GM21529 (cell line): Measurements from ENCODE around the gene MPP1.

Source experiments
- ATAC-seq: cut with Tn5 transposase; IDR thresholded peaks from one replicate; pipeline ENCODE4 v1.9.1; 2021; ENCODE audit not compliant: unreplicated experiment

MPP1 gene

DNA sequence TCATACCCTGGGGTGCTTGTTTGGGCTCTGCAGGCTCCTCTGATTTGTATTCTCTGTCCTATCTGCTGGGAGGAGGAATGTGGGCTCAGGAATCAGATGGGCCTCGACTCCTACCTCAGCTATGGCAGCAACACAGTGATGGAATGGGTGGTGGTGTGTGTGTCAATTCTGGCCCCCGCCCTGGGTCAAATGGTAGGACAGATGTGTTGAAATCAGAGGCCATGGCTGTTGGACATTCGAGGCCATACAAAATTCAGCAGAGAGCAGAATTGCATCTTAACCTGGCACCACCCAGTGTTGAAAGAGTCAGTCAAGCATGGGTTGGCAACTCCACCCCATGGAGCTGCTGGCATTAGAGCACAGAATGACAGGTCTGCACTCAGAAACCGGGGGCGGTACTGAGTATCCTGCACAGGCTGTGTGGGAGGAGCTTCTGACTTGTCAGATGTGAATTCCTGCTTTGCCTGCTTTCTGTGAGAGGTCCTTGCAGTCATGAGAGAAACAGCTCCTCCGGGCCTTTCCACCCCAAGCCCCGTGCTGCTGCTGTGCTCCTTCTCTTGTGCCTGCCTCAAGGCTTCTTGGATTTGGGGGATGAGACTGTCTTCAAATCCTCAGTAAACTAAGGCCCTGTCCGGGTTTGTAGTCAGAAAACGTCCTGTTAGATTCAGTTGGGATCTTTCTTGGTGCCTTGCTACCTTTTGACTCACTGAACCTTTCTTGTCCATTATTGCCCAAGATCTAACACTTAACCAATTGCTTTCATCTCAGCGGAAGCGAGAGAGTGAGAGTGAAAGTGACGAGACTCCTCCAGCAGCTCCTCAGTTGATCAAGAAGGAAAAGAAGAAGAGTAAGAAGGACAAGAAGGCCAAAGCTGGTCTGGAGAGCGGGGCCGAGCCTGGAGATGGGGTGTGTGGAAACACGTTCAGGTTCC is 29.6 kb downstream of the MPP1 start:
- no peak for ATAC-seq

DNA sequence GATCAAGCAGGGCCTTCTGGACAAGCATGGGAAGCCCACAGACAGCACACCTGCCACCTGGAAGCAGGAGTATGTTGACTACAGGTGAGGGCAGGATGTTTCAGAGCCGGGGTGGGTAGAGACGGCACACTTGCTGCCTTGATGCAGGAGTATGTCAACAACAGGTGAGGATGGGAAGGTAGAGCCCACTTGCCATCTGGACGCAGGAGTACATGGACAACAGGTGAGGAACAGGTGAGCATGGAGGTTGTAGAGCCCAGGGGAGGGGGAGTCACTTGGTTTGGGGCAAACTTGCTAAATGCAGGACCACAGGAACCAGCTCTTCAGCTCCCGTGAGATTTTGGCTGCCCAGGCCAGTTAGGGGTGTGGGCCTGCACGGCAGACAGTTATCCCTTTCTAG is 30.7 kb downstream of the MPP1 start:
- no peak for ATAC-seq

DNA sequence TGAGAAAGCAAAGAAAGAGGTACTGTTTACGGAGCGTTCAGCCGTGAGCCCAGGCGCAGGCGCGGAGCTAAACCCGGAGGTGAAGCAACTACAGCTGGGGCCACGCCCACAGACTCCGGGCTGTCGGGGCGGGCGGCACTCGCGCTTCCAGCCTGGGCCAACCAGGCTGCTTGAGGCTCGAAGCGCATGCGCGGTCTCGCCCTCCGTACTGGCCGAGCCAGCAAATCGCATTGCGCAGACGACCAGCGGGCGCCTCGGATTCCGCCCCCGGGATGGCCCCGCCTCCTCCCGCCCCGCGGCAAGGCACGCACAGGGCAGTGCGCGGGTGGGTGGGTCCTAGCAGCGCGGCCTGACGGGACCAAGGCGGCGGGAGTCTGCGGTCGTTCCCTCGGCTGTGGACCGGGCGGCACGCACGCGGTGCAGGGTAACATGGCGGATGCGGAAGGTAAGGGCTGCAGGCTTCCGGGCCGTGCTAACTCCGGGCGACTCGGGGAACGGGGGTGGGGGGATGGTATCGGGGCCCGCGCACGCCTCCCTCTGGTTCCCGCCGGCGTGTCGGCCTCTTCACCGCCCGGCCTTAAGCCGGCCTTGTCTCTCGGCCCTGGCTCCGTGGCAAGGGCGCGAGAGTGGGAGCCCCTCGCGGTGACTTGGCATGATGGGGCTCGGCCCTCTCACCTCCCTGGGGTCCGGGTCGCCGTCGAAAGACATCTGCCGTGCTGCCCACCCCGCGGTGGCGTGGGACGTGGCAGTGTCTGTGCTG is 42.6 kb downstream of the MPP1 start, which contains the start of gene DKC1:
DKC1 (plus strand) TSS at position 328 of the 760 bp plus-strand sequence; CDS start at position 430, 102 bp downstream.
- peak; percentile 82 for ATAC-seq

DNA sequence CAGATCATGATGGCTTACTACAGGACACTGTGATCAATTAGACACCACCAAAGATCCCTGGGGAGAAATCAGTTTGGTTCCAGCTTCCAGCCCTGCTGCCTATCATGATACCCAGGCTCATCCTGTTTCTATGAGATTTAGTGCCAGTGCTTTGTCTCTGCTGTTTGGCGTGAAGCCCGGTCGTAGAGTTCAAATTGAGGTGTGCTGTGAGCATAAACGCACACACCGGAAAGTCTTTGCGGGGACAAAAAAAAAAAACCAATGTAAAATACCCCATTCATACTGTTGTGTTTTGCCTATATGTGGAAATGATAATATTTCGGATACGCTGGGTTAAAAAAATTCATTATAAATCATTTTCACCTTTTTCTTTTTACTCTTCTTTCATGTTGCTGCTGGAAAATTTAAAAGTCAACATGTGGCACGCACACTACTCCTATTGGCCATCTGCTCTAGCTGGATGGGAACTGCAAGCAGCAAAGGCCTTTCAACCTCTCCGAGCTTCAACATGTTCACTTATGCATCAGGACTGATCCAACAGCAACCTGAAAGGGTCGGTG is 43.2 kb downstream of the MPP1 start:
- no peak for ATAC-seq

DNA sequence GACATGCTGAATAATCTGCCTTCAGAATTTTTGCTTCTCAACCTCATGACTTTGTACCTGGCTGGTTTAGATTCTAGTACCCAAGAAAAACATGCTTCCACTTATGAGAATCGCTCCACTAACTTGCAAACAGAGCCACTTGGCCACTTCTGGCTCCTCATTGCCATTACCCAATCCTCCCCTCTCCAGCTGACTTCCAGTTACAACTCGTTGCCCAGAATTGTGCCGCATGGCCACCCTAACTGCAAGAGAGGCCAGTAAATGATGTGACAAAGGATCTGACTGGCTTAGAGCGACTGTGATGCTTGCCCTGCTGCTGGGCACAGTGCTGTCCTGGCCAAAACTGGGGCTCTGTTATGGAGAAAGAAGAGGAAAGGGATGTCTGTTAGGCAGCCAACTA is 46.6 kb downstream of the MPP1 start:
- no peak for ATAC-seq

DNA sequence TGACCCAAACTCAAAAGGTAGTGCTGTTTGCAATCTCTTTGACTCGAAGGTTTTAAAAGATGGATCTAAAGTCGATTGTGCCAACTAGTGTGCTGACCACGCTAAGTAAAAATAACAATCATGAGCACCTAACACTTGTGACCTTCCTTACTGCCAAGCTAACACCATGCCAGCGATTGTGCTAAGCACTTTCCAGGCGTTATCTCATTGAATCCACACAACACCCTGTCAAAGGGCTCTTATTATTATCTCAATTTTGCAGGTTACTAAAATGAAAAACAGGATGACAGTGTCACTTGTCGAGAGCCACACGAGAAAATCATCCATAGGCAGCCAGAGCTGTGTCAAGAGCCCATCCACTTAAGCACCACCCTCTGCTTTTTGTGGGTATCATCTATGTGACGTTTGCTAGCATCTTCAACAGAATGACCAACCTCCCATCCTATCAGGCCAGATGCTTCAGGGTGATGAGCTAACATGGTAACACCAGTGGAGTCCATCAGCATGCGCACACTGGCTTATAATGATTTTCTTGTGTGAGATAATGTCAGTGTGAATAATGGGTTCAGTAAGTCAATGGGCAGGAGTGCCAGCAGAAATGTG is 53.5 kb downstream of the MPP1 start:
- ATAC-seq: no peak

DNA sequence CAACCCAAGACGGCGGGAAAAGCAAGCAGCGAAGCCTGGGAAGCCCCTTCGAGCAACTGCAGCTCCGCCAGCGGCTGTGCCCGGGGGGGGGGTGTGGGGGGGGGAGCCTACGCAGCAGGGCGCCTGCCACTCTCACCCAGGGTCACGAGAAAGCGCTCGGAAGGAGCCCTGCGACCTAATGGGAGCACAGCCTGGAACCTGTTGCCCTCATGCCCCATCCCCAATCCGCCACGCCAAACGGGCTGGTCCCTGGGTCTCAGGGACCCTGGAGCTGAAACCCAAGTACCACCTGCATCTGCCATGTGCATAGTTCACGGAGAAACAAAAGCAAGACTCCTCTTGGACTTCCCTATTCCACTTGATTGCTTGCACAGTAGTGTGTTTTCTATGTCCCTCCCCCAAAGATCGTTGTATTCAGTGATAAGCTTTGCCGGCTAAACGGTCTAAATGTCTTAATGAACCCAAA is 54.0 kb downstream of the MPP1 start:
- ATAC-seq: no peak

DNA sequence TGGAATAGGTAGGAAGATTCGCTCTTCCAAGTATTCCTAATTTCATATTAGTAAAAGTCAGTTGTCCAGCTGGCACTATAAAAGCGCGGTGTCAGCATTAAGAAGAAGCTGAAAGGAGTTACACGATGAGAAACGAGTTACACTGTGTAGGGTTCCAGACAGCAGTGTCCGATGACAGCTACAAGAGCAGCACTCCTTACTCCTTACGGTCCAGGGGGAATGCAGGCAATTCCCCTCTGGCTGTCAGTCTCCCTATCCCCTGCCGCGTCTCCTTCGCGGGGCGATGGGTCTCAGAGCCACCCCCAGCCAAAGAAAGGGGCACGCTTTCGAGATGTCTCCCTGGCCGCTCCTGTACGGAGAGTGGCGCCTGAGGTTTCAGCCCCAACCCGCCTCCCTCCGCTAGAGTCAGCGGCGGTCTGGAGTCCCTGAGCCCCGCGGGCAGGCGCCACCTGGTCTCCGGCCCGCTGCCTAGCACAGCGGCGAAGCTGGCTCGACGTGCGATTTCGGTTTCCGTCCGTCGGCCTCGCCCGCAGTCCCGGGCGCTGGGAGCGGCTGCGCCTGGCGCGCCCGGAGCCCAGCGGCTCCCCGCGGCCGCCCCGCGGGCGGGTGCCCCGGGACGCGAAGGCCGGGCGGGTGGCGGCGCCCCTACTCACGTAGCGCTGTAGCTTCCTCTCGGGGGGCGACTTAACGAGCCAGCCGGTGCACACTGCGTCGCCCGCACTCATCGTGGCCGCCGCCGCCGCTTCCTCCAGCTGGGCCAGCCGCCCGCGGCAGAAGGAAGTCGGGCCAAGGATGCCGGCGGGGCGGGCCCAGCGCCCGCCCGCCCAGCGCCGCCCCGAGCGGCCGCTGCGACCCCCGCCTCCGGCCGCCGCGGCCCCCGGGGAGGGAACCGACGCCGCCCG is 54.7 kb downstream of the MPP1 start, which contains the start of gene GAB3:
GAB3 (minus strand) TSS at position 777 of the 902 bp plus-strand sequence; CDS start at position 725, 52 bp downstream.
- peak; percentile 58 for ATAC-seq

DNA sequence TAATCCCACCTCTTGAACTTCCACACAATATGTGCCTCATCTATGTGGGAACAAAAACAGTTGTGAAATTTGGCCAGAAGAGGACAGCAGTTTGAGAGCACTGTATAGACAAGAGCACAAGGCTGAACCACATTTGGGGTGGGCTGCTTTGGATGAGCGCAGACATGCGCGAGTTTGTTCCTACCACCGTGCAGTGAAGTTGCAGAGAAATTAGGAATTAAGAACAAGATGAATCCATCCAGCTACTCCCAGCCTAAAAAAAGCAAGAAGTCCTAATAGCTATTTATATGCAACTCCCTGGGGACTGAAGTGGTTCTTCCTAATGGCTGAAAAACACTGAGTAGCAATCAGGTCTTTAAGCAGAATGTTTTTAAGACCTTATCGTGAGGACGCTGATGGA is 55.4 kb downstream of the MPP1 start:
- ATAC-seq: no peak

DNA sequence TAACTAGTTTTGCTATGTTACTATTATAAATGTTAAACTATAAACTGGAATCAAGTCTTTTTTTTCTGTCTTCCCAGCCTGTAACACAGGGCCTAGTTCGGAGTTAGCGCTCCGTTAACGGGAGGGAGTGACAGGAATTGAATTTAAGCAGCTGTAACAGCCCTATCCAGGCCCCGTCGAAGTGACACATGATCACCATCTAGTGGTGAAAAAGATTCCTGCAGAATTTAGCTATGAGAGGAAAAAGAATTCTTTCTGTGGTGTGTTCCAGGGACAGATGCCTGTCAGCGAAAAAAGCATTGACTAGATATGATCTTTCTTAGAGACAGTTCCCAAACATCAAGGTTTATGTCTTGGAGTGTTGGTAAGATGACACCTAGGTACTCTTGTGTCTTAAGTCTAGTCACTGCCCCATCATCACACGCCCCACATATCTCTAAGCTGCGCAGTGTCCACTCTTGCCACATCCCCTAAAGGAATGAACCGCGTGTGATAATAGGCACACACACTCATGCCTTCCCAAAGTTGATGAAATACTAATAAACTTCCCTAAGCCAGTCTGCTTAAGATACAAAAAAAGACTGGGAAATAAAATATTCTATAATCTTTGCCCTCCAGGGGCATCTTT is 56.5 kb downstream of the MPP1 start:
- ATAC-seq: peak; percentile 62

DNA sequence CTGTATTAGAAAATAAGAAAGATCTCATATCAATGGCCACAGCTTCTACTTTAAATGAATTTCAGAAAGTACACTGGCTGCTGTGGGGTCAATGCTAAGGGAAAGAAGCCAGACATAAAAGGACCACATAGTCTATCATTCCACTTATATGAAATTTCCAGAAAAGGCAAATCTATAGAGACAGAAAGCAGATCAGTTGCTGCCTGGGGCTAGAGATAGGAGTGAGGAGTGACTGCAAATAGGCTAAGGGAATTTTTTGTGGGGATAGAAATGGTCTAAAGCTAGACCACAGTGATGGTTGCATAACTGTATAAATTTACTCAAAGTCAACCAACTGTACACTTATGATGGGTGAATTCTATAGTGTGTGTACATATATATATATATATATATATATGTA is 62.7 kb downstream of the MPP1 start:
- ATAC-seq: no peak

DNA sequence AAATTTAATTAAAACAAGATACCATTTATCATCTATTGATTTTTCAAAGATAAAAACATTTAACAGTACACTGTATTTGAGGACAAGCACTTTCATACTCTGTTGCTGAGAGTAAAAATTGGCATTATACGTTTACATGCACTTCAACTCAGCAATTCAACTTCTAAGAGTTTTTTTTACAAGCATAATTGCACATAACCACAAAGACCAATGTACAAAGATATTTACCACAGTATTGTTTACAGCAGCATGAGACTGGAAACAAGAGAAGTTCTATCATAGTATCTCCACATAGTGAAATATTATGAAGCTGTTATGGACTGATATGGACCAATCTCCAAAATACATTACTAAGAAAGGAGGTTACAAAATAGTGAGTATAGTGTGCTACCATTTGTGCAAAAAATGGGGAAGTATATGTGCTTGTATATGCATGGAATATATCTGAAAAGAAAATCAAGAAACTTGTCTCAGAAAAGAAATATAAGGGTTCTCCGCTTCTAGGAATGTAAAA is 65.3 kb downstream of the MPP1 start:
- ATAC-seq: no peak

DNA sequence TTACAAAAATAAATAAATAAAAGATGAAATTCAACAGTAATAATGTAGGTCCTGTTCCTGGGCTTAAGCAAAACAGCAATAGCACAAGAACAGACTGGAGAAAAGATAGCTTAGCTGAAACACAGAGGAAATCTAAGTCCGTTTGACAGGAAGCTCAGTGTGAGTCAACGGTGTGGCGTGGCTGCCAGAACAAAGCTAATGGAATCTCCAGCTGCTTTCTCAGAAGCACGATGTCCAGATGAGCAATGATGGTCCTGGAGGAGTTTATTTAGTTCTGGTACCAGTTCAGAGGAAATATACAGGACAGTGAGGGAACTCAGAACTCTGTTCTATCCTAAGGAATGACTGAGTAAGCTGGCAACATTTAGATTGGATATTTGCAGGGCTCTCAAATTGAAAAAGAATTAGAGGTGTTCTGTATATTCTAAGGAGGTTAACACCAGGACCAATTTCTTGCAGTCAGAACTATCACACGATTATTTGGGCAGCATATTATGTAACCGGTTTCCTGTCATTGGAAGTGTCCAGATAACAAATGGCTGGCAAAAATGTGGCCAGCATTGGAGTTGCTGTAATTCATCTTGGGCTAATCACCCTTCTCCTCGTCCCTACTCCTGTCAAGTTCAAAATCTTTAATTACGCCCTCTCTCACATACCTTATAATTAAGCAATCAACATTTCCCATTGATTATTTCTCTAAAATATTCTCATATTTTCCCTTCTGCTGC is 67.1 kb downstream of the MPP1 start:
- no peak for ATAC-seq

DNA sequence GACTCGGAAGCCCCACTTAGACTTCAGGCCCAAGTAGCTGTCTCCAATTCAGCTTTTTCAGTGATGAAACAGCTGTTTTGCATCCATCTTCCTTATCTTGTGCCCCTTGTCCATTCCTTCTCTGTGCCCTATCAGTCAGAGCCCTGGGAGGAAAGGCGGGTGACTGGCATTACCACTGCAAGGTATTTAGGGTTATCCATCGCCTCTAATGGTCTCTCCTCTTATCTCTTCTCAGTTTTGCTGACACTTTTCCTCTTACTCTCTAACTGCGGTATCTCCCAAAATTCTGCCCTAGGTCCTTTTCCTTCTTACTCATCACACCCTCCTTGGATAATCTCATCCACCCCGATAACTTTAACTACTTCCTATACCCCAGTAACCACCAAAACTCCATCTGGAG is 68.1 kb downstream of the MPP1 start:
- no peak for ATAC-seq

DNA sequence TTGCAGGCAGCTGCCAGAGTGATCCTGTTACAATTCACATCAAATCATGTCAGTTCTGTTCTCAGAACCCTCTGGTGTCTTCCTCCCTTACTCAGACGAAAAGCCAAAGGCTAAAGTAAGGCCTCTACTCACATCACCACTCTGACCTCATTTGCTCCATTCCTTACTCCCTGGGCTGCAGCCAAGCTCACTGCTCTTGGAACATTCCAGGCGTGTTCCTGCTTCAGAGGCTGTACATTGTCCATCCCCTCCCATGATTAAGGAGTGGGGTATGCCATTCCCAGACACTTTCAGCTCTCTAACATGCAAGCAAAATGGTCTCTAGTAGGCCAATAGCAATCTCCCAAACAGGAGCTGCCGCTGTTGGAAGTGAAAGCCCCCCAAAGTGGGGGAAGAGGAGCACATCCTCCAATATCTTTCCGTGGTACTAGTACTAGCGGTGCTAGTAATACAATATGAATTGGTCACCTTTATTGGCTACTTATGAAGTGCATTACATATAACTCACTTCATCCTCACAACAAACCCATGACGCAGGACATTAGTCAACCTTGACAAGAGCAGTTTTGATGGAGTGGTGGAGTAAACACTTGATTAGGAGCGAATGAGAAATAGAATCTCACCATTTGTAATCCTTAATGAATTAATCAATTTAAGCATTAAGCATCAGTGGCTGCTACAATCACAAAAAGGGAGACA is 69.4 kb downstream of the MPP1 start:
- ATAC-seq: no peak

DNA sequence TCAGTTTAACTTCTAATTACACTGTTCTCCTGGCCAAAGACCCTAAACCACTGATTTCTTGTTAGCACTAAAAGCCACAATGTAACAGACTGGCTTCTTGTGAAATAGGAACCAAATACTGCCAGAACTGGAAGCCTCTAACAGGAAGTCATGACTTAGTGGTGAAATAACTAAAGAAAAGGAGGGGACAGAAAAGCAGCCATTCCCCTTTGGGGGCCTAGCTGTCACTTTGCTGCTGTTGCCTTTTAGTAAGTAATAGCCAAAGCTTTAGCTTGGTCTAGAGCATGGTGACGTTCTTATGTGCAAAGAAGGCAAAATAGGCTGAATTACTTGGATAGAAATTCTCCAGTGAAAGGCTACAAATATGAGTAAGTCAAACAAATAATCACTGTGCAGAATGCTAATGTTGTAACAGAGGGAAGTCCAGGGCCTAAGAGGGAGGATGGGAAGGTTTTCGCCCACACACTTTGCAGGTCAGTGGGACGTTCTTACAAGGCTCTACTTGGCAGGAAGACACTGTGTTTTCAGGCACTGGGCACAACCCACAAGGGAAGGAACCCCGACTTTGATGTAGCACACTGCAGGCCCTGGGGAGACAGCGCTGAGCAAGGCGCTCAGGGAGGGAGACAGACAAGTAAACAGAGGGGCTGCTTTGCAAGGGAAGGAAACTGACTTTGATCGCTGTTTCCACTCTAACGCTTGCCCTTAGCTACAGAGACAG is 71.1 kb downstream of the MPP1 start:
- no peak for ATAC-seq

DNA sequence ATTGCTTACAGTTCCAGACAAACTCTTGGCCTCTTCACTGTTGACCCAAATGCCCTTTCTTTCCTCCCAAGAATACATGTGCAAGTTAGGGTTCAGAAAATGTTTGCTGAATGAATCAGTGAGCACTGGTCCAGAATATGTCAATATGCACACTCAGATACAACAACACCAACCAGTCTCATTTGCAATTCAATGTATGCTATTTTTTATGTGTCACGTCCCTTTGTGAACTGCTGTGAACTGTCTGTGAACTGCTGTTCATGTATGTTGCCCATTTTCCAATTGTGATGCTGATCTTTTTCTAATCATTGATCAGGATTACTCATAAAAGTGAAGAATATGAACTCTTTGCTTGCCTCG is 72.2 kb downstream of the MPP1 start:
- ATAC-seq: no peak
